ENCODE measurements around the gene ZSWIM7.
"Not testable (repeated sequence)": the region's sequence is repeated elsewhere in the genome, so short reads cannot be mapped to it uniquely, and the experiment has no call there.

ZSWIM7 gene

GRCh38 chr17:15998031-15998562, 1.4 kb downstream of the ZSWIM7 start:
- DNase-seq: no peak

- no peak for DNase-seq
Measured at GRCh38 chr17:15996322-15996721, 3.2 kb downstream of the ZSWIM7 start.

GRCh38 chr17:15981646-15982580, 17.6 kb downstream of the ZSWIM7 start:
- DNase-seq: no peak

- DNase-seq: peak; percentile 70
Measured at GRCh38 chr17:15981208-15981607, 18.3 kb downstream of the ZSWIM7 start.

- DNase-seq: not testable (repeated sequence)
Measured at GRCh38 chr17:15979013-15979412, 20.5 kb downstream of the ZSWIM7 start.

GRCh38 chr17:15978606-15979005, 20.9 kb downstream of the ZSWIM7 start:
- no peak for DNase-seq

GRCh38 chr17:15977894-15978293, 21.6 kb downstream of the ZSWIM7 start:
- no peak for DNase-seq

- no peak for DNase-seq
Measured at GRCh38 chr17:15973834-15974233, 25.7 kb downstream of the ZSWIM7 start.

GRCh38 chr17:15973016-15973415, 26.5 kb downstream of the ZSWIM7 start:
- DNase-seq: no peak

GRCh38 chr17:15972497-15972951, 27.0 kb downstream of the ZSWIM7 start:
- no peak for DNase-seq

GRCh38 chr17:15971882-15972281, 27.6 kb downstream of the ZSWIM7 start:
- no peak for DNase-seq

GRCh38 chr17:15971098-15971678, 28.3 kb downstream of the ZSWIM7 start:
- DNase-seq: no peak

GRCh38 chr17:15970500-15970899, 29.0 kb downstream of the ZSWIM7 start:
- DNase-seq: no peak

- DNase-seq: no peak
Measured at GRCh38 chr17:15969463-15969862, 30.0 kb downstream of the ZSWIM7 start.

- no peak for DNase-seq
Measured at GRCh38 chr17:15967706-15968399, 31.7 kb downstream of the ZSWIM7 start.

- no peak for DNase-seq
Measured at GRCh38 chr17:15966879-15967248, 32.6 kb downstream of the ZSWIM7 start.

GRCh38 chr17:15966183-15966878, 33.2 kb downstream of the ZSWIM7 start:
- no peak for DNase-seq

- DNase-seq: no peak
Measured at GRCh38 chr17:15965528-15965927, 34.0 kb downstream of the ZSWIM7 start.

GRCh38 chr17:15963670-15964110, 35.8 kb downstream of the ZSWIM7 start:
- no peak for DNase-seq

- no peak for DNase-seq
Measured at GRCh38 chr17:15958484-15958854, 41.0 kb downstream of the ZSWIM7 start.

- DNase-seq: no peak
Measured at GRCh38 chr17:15957608-15958307, 41.7 kb downstream of the ZSWIM7 start.

- DNase-seq: peak; percentile 91
Measured at GRCh38 chr17:15957206-15957605, 42.3 kb downstream of the ZSWIM7 start.

Data from activated CD4-positive, alpha-beta T cell treated with anti-CD3 and anti-CD28 coated beads, Interleukin-10, Interleukin-2, amounts not matched to agents 100 ng/mL and 50 ng/mL, durations not matched to agents 16 hours and 8 hours (primary cell).